IMR-90 (cell line): ENCODE results near the gene MRPS16. TPM values are rescaled to one million over a fixed set of nuclear protein-coding genes. Genes with fewer than 3 reads are reported as not detected.

Experiments
- ATAC-seq: fragments of 200-7000 bp; cut with Tn5 transposase; 2 replicates; pipeline ENCODE4 v1.9.1; 2020; ENCODE audit warnings: low read depth, mild to moderate bottlenecking, moderate library complexity
- BruUV-seq: library from RNA; stranded (reverse); fragments of 400-500 nt; replicated peaks from 2 replicates; lab custom pipeline; 2021; lab: Mats Ljungman, UMichigan
- CTCF ChIA-PET: fragments of 300-600 bp; formaldehyde crosslinking; extraction: SDS; loops from one replicate; lab custom pipeline; 2021; ENCODE audit warnings: antibody characterized with exemption; lab: Yijun Ruan, JAX
- POLR2A ChIA-PET: fragments of 300-600 bp; sonication (Branson Sonifier 250); formaldehyde crosslinking; loops from one replicate; lab custom pipeline; 2022; ENCODE audit warnings: antibody characterized with exemption; ENCODE audit not compliant: unreplicated experiment; lab: Charles Lee
- DNase-seq: peaks from one replicate; pipeline ENCODE4 v3.0.0; 2013
- H2AFZ ChIP-seq: replicated peaks from 2 replicates; pipeline ENCODE3; 2013; ENCODE audit warnings: low read length, mild to moderate bottlenecking; ENCODE audit not compliant: poor library complexity
- H2AK5ac ChIP-seq: 2 replicates; pipeline ENCODE4 v1.6.1; 2013; ENCODE audit warnings: low read depth, low read length, inconsistent platforms
- H2AK9ac ChIP-seq: replicated peaks from 2 replicates; pipeline ENCODE3; 2013; ENCODE audit warnings: mild to moderate bottlenecking, low read depth, low read length, moderate library complexity; ENCODE audit not compliant: poor library complexity
- H2BK120ac ChIP-seq: 2 replicates; pipeline ENCODE4 v1.6.1; 2013; ENCODE audit warnings: low read depth, low read length, inconsistent platforms
- H2BK15ac ChIP-seq: 3 replicates; pipeline ENCODE4 v1.6.1; 2013; ENCODE audit warnings: low read depth, low read length, inconsistent platforms
- H2BK20ac ChIP-seq: 2 replicates; pipeline ENCODE4 v1.6.1; 2013; ENCODE audit warnings: low read depth, mild to moderate bottlenecking, inconsistent platforms, low read length, moderate library complexity
- H2BK5ac ChIP-seq: 2 replicates; pipeline ENCODE4 v1.6.1; 2013; ENCODE audit warnings: mild to moderate bottlenecking, low read depth, low read length, inconsistent platforms; ENCODE audit not compliant: poor library complexity, severe bottlenecking
- H3K14ac ChIP-seq: replicated peaks from 2 replicates; pipeline ENCODE4 v1.6.1; 2013; ENCODE audit warnings: low read depth, low read length, inconsistent platforms
- H3K18ac ChIP-seq: 2 replicates; pipeline ENCODE4 v1.6.1; 2013; ENCODE audit warnings: low read depth, low read length, control low read depth
- H3K23ac ChIP-seq: 2 replicates; pipeline ENCODE4 v1.6.1; 2013; ENCODE audit warnings: low read depth, low read length, inconsistent platforms
- H3K27ac ChIP-seq: 2 replicates; pipeline ENCODE4 v1.5.1; 2013; ENCODE audit warnings: mild to moderate bottlenecking, control low read depth, low read length; ENCODE audit not compliant: insufficient read depth
- H3K27me3 ChIP-seq: 2 replicates; pipeline ENCODE4 v1.6.1; 2013; ENCODE audit warnings: low read length; ENCODE audit not compliant: control insufficient read depth, insufficient read depth
- H3K36me3 ChIP-seq: 2 replicates; pipeline ENCODE4 v1.6.1; 2013; ENCODE audit warnings: low read length, mixed read lengths; ENCODE audit not compliant: control insufficient read depth, insufficient read depth
- H3K4ac ChIP-seq: 2 replicates; pipeline ENCODE4 v1.6.1; 2013; ENCODE audit warnings: low read depth, low read length, inconsistent platforms
- H3K4me1 ChIP-seq: 2 replicates; pipeline ENCODE4 v1.6.1; 2013; ENCODE audit warnings: low read length, mixed read lengths; ENCODE audit not compliant: control insufficient read depth, insufficient read depth
- H3K4me2 ChIP-seq: 2 replicates; pipeline ENCODE4 v1.6.1; 2013; ENCODE audit warnings: low read depth, mild to moderate bottlenecking, control low read depth, low read length, moderate library complexity
- H3K4me3 ChIP-seq: 2 replicates; pipeline ENCODE4 v1.5.1; 2013; ENCODE audit warnings: low read depth, mild to moderate bottlenecking, control low read depth, low read length, moderate library complexity; ENCODE audit not compliant: insufficient read depth
- H3K56ac ChIP-seq: 2 replicates; pipeline ENCODE4 v1.6.1; 2013; ENCODE audit warnings: low read length, inconsistent platforms; ENCODE audit not compliant: insufficient read depth; ENCODE audit errors: extremely low read depth
- H3K79me1 ChIP-seq, 2 experiments: 2 replicates each; pipeline ENCODE4 v1.6.1; 2013; ENCODE audit warnings: low read length in 2 of 2, inconsistent platforms in 1 of 2, low read depth in 1 of 2
- H3K9ac ChIP-seq: 2 replicates; pipeline ENCODE4 v1.6.1; 2013; ENCODE audit warnings: low read depth, low read length, control low read depth
- H3K9me1 ChIP-seq: 2 replicates; pipeline ENCODE4 v1.6.1; 2013; ENCODE audit warnings: low read length, inconsistent platforms; ENCODE audit not compliant: insufficient read depth
- H3K9me3 ChIP-seq: 2 replicates; pipeline ENCODE4 v1.6.1; 2013; ENCODE audit warnings: low read length; ENCODE audit not compliant: control insufficient read depth, insufficient read depth
- H4K20me1 ChIP-seq: 2 replicates; pipeline ENCODE4 v1.6.1; 2013; ENCODE audit warnings: low read length, inconsistent platforms; ENCODE audit not compliant: insufficient read depth
- H4K5ac ChIP-seq: 2 replicates; pipeline ENCODE4 v1.6.1; 2013; ENCODE audit warnings: mild to moderate bottlenecking, low read depth, low read length, control low read depth
- H4K8ac ChIP-seq, 2 experiments: 2 replicates each; pipeline ENCODE4 v1.6.1; 2013; ENCODE audit warnings: low read depth in 2 of 2, low read length in 2 of 2, control low read depth in 1 of 2, inconsistent platforms in 1 of 2
- H4K91ac ChIP-seq: 2 replicates; pipeline ENCODE4 v1.6.1; 2013; ENCODE audit warnings: low read depth, low read length, inconsistent platforms; ENCODE audit not compliant: insufficient read depth
- BHLHE40 ChIP-seq: fragments of 150-350 bp; IDR thresholded peaks from 2 replicates; pipeline ENCODE4 v1.6.1; 2016; ENCODE audit warnings: mild to moderate bottlenecking, low read depth, low read length
- CEBPB ChIP-seq: IDR thresholded peaks from 2 replicates; pipeline ENCODE4 v1.6.1; 2012; ENCODE audit warnings: low read depth, low read length, improper control_type of control experiment
- CHD1 ChIP-seq: IDR thresholded peaks from 2 replicates; pipeline ENCODE4 v1.6.1; 2012; ENCODE audit warnings: low read depth, low read length, improper control_type of control experiment
- FOS ChIP-seq: fragments of 150-350 bp; IDR thresholded peaks from 2 replicates; pipeline ENCODE4 v1.6.1; 2016; ENCODE audit warnings: low read depth, low read length
- MAFK ChIP-seq: IDR thresholded peaks from 2 replicates; pipeline ENCODE4 v1.6.1; 2012; ENCODE audit warnings: low read depth, low read length, improper control_type of control experiment
- MAZ ChIP-seq: IDR thresholded peaks from 2 replicates; pipeline ENCODE4 v1.6.1; 2012; ENCODE audit warnings: low read depth, mild to moderate bottlenecking, low read length, improper control_type of control experiment, moderate library complexity, borderline replicate concordance
- MXI1 ChIP-seq: IDR thresholded peaks from 2 replicates; pipeline ENCODE4 v1.6.1; 2012; ENCODE audit warnings: low read depth, mild to moderate bottlenecking, low read length, moderate library complexity, borderline replicate concordance
- NFE2L2 ChIP-seq: fragments of 150-350 bp; IDR thresholded peaks from 2 replicates; pipeline ENCODE4 v1.6.1; 2016; ENCODE audit warnings: low read depth, mild to moderate bottlenecking, low read length
- POLR2A ChIP-seq: IDR thresholded peaks from 2 replicates; pipeline ENCODE4 v1.6.1; 2012; ENCODE audit warnings: mild to moderate bottlenecking, low read depth, low read length
- RAD21 ChIP-seq: IDR thresholded peaks from 2 replicates; pipeline ENCODE4 v1.6.1; 2012; ENCODE audit warnings: low read length, improper control_type of control experiment
- RCOR1 ChIP-seq: IDR thresholded peaks from 2 replicates; pipeline ENCODE4 v1.6.1; 2012; ENCODE audit warnings: mild to moderate bottlenecking, low read length, improper control_type of control experiment; ENCODE audit not compliant: insufficient replicate concordance
- RFX5 ChIP-seq: IDR thresholded peaks from 2 replicates; pipeline ENCODE4 v1.8.0; 2012; ENCODE audit warnings: low read depth, mild to moderate bottlenecking, low read length, moderate library complexity
- SMC3 ChIP-seq: fragments of 150-350 bp; IDR thresholded peaks from 2 replicates; pipeline ENCODE4 v1.6.1; 2016; ENCODE audit warnings: low read depth, mild to moderate bottlenecking, antibody characterized with exemption, low read length, moderate library complexity
- WGBS, 2 experiments: methylation state at CpG; one replicate each; pipeline versions ENCODE4 v1.1.5 to v1.1.7; 2013; ENCODE audit warnings: missing lambda C conversion rate in 2 of 2; ENCODE audit not compliant: insufficient read length in 1 of 2; ENCODE audit errors: extremely low coverage in 2 of 2; 5-methylcytosine and 5-hydroxymethylcytosine counted together
- dilution Hi-C: fragments of 300-500 bp; cut with HindIII; formaldehyde crosslinking; loops from one replicate; pipeline ENCODE4 v1.14.3; 2018; ENCODE audit warnings: low sequenced_read_pairs; ENCODE audit not compliant: unreplicated experiment
- in situ Hi-C: fragments of 300-500 bp; cut with MboI; formaldehyde crosslinking; loops from 3 replicates; pipeline ENCODE4 v1.14.3; 2019; ENCODE audit warnings: low sequenced_read_pairs, inconsistent platforms, mixed read lengths
- intact Hi-C: fragments of 100-400 bp; cut with micrococcal nuclease; formaldehyde crosslinking; loops from 2 replicates; pipeline ENCODE4 v1.10.0; 2022
- polyA plus RNA-seq, 3 experiments: library from polyadenylated mRNA; depleted of rRNA; stranded (reverse); fragments of >200 nt; gene quantifications; 2 replicates each; pipeline ENCODE4 v1.2.3, GENCODE V29; 2012; ENCODE audit warnings: low replicate concordance in 1 of 3
- total RNA-seq: library from RNA; depleted of rRNA; stranded (reverse); fragments of >200 nt; gene quantifications from 2 replicates; pipeline ENCODE4 v1.2.3, GENCODE V29; 2012
- TF ChIP-seq, protein P1 (sequence below): fragments of 150-350 bp; IDR thresholded peaks from 2 replicates; pipeline ENCODE4 v1.6.1; 2016; ENCODE audit warnings: low read depth, mild to moderate bottlenecking, low read length, moderate library complexity, borderline replicate concordance
- TF ChIP-seq, protein P2 (sequence below): conservative IDR thresholded peaks from 2 replicates; pipeline ENCODE4 v1.5.1; 2012; ENCODE audit warnings: mild to moderate bottlenecking, low read depth, low read length, improper control_type of control experiment
- TF ChIP-seq, protein P3 (sequence below): fragments of 150-350 bp; IDR thresholded peaks from 2 replicates; pipeline ENCODE4 v1.6.1; 2017; ENCODE audit warnings: mild to moderate bottlenecking, antibody characterized with exemption, low read length, low read depth

Gene MRPS16
- total and polyA plus RNA-seq, 2 of the 4 experiments (the other 2 are of a cell fraction), result 45.3 to 62.4 TPM

- CTCF ChIA-PET, result no interaction called here
- Histone ChIP-seq H3K14ac (no peak overlapping the region), H4K20me1 (no peaks in the 10 kb centered on the region), H2AK9ac (no peak overlapping the region), H2BK120ac (no peak overlapping the region), H3K9me3 (no peaks in the 10 kb centered on the region; the same call in 1 of the 2 replicates), H3K4me2 (no peak overlapping the region), H3K4ac (no peak overlapping the region), H2BK5ac (no peak overlapping the region), H2AFZ (no peak overlapping the region), H4K8ac (no peak overlapping the region), H3K27me3 (no peaks in the 10 kb centered on the region), H3K23ac (no peak overlapping the region), H3K9ac (no peak overlapping the region), H3K36me3 (peaks cover 10% of the 10 kb centered on the region), H3K4me1 (no peaks in the 10 kb centered on the region), H3K27ac (no peak overlapping the region), H3K9me1 (no peaks in the 10 kb centered on the region), H2BK15ac (no peak overlapping the region), H2BK20ac (no peak overlapping the region), H3K4me3 (no peak overlapping the region), H3K18ac (no peak overlapping the region), H3K56ac (no peak overlapping the region), H4K91ac (no peak overlapping the region), H3K79me1 (no peaks in the 10 kb centered on the region; a peak in 2 of 4 replicates), H2AK5ac (no peak overlapping the region), H4K5ac (no peak overlapping the region)
- in situ Hi-C loops (no loop called here), intact Hi-C loops (no loop called here), dilution Hi-C loops (no loop called here)
- POLR2A ChIA-PET, result no interaction called here
- no TSS peak for BruUV-seq
- no peak for ATAC-seq
- no CpG with 5 or more reads among the region's 3 CpGs for WGBS, 2 experiments
- DNase-seq, result no peak
- TF ChIP-seq MAFK (no peak), FOS (no peak), RCOR1 (no peak), BHLHE40 (no peak), RFX5 (no peak), POLR2A (no peak), CHD1 (no peak), SMC3 (no peak), NFE2L2 (no peak), MXI1 (no peak), CEBPB (no peak), RAD21 (no peak), MAZ (no peak)
- TF ChIP-seq, protein P1, sequence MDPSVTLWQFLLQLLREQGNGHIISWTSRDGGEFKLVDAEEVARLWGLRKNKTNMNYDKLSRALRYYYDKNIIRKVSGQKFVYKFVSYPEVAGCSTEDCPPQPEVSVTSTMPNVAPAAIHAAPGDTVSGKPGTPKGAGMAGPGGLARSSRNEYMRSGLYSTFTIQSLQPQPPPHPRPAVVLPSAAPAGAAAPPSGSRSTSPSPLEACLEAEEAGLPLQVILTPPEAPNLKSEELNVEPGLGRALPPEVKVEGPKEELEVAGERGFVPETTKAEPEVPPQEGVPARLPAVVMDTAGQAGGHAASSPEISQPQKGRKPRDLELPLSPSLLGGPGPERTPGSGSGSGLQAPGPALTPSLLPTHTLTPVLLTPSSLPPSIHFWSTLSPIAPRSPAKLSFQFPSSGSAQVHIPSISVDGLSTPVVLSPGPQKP, result no peak
- TF ChIP-seq, protein P2, sequence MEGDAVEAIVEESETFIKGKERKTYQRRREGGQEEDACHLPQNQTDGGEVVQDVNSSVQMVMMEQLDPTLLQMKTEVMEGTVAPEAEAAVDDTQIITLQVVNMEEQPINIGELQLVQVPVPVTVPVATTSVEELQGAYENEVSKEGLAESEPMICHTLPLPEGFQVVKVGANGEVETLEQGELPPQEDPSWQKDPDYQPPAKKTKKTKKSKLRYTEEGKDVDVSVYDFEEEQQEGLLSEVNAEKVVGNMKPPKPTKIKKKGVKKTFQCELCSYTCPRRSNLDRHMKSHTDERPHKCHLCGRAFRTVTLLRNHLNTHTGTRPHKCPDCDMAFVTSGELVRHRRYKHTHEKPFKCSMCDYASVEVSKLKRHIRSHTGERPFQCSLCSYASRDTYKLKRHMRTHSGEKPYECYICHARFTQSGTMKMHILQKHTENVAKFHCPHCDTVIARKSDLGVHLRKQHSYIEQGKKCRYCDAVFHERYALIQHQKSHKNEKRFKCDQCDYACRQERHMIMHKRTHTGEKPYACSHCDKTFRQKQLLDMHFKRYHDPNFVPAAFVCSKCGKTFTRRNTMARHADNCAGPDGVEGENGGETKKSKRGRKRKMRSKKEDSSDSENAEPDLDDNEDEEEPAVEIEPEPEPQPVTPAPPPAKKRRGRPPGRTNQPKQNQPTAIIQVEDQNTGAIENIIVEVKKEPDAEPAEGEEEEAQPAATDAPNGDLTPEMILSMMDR, result no peak
- TF ChIP-seq, protein P3, sequence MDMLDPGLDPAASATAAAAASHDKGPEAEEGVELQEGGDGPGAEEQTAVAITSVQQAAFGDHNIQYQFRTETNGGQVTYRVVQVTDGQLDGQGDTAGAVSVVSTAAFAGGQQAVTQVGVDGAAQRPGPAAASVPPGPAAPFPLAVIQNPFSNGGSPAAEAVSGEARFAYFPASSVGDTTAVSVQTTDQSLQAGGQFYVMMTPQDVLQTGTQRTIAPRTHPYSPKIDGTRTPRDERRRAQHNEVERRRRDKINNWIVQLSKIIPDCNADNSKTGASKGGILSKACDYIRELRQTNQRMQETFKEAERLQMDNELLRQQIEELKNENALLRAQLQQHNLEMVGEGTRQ, result no peak
These were observed 41.9 kb downstream of the MRPS16 start for GRCh38 chr10:73210395-73211105.
